ENCODE measurements around the gene SZRD1.
A peak's percentile ranks its signal among the peaks of the same experiment; 100 is the strongest.

SZRD1 gene

DNA sequence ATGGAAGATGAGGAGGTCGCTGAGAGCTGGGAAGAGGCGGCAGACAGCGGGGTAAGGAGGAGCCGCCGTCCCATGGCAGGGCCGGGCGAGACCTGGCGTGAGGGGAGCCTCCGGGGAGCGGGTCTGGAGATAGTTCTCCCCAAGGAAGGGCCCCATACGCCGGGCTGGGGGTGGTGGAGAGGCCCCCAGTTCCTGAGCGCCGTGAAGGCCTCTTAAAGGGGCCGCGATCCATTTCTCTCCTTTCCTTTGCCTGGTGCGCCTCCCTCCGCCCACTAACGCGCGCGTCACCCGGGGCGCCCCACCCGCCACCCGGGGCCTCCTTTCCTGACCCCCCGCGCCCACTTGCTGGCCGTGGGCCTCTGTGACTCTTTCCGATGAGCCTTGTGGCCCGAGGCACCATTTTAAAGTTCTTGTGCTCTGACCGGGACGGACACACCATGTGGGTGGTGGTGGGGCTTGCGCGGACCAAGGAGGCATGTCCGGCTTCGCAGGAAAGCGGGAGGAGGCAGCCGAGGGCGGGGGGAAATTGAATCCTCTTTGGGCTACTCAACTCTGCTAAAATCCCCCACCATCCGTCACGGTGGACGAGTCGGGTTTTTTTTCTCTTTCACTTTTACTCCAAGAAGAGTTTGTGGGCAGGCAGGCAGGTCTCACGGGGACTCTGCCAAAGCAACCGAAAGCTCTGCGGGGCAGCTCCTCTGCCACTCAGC is 371 bp downstream of the SZRD1 start:
- FAIRE-seq, result no peak
- DNase-seq (ENCODE audit: insufficient read length, low spot score), result no peak

DNA sequence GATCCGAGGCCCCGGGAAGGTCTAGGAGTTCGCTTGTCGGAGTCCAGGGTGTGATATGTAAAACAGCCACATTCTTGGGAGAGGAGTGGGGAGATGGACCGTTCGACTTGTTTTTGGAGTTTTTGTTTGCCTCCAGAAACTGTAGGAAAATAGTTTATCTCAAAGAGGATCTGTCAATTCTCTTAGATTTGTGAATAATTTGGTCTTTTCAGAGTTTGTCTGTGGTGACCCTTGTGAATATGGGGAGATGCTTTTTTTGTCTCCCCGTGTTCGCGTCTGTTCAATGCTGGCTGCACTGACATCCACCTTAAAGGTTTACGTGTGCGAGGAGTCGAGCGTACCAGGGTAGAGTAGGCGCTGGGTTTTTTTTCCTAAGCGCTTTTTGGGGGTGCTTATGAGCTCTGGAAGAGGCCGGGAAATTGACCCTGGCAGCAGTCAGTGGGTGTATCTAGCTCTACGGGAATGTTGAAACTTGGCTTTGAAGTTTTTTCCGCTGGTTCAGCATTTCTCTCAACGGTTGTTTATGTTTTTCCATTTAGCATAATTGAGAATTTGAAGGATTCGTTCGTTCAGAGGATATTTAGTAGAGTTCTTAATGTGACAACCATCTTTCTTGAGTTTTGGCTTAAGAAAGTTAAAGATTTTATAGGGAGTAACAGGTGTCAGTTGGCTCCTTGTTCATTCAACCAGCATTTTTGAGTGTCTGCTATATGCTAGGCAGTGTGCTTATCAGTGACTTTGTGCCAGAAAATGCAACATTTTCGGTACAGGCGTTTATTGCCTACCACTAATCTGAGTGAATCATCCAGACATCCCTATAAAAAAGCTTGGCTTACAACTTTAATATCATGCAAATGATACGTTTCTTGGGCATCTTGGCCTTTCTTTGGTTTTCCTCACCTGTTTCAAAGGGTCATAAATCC is 1.2 kb downstream of the SZRD1 start:
- DNase-seq (ENCODE audit: insufficient read length, low spot score), result no peak
- FAIRE-seq, result no peak

DNA sequence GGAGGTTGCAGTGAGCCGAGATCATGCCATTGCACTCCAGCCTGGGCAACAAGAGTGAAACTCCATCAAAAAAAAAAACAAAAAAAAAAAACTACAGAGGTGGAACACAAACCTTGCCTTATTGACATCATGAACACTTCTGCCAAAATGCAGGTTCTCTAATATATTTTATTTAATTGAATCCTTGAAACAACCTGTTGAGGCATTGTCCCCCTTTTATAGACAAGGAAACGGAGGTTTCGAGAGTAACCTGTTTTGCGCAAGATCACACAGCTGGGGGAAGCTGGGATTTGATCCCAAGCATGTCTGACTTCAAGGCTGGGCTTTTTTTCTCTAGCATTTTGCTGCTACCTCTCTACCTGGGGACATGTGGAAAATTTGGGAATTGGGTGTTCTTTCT is 2.8 kb downstream of the SZRD1 start:
- no peak for DNase-seq (ENCODE audit: insufficient read length, low spot score)
- FAIRE-seq, result no peak

DNA sequence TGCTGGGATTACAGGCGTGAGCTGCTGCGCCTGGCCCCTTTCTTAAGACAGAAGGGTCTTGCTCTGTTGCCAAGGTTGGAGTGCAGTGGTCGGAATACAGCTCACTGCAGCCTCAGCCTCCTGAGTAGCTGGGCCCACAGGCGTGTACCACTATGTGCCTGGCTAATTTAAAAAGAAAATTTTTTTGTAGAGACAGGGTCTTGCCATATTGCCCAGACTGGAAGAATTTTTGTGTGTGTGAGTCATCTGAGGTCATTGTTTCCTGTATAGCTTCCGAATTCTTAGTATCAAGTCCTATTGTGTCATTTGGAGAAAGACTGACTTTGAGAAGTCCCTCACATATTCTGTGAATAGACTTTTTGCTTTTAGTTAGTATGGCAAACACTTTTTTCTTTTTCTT is 4.7 kb downstream of the SZRD1 start:
- FAIRE-seq, result no peak
- no peak for DNase-seq (ENCODE audit: insufficient read length, low spot score)

DNA sequence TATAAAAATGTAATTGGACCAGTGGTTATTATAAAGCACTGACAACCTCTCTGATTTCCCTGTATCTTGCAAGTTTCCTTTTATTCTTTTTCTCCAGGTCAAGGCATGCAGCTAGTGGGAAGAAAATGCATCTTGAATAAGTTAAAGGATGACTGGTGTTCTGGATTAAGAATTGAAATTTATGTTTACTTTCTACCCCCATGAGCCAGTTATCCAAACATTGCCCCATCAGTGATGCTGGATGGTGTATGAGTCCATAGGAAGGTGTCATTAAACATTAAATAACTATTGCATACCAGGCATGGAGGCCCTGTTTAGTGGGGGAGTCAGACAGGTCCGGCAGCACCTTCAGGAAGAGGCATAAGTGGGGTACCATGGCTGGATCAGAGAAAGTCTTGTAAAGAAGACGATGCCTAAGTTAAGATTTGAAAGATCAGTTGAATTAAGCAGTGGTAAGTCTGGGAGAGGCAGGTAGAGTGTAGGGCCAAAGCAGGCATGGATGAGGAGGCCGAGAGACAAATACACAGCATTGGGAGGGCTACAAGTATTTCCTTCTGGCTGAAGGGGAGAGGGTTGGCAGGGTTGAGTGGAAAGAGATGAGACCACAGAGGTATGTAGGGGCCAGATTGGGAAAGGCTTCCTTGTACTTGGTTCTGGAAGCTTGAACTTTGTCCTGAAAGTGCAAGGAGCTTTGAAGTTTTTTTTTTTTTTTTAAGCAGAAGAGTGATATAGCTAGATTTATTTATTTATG is 5.7 kb downstream of the SZRD1 start:
- DNase-seq (ENCODE audit: insufficient read length, low spot score) (no peak), FAIRE-seq (no peak)

DNA sequence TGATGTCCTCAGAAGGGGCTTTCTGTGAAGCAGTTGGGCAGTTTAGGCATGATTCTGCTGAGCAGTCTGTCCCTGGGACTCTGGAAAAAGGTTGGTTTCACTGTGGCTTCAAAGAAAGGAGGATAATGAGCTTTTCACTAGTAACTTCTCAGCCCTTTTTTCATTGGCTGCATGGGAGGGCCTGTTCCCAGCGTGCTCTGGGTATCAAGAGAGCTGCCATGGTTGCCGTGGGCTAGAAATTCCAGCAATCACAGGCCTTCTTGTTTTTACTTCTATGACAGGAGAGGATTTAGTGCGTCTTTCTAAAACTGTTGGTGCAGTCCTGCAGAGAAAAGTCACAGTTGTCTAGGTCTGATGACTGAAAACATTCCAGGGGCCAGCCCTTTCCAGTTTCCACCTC is 7.2 kb downstream of the SZRD1 start:
- FAIRE-seq (no peak), DNase-seq (ENCODE audit: insufficient read length, low spot score) (no peak)

DNA sequence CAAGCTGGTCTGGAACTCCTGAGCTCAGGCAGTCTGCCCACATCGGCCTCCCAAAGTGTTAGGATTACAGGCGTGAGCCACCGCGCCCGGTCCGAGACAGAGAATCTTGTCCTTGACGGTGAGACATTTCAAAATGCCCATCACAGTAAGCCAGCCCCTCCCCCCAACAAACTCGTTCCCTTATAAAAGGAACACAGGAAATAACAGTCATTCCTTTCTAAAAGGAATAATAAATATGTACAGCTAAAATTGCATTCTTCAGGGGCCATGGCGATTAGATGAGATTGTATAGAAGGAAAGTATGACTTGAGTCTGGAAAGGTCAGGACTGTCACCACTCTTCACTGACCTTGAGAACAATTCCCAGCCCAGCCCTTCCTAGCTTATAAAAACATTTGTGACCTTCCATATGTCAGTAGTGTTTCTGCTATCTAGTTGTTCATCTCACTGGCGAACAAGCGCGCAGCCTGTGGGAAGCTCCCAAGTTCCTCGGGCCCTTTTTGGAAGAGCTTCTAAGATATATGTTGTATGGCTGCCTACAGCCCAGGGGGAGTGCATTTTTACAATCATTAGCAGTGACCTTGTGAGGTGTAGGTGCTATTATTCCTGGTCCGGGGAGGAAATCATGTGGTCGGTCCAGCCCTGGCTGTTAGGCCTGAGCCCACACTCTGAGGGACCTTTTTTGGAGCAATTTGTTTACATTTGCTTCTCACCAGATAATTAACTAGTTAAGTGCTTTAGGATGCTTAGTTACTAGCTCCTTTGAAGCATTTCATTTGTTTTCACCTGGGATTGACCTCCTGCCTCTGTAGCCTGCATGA is 8.7 kb downstream of the SZRD1 start:
- FAIRE-seq (no peak), DNase-seq (ENCODE audit: insufficient read length, low spot score) (no peak)

DNA sequence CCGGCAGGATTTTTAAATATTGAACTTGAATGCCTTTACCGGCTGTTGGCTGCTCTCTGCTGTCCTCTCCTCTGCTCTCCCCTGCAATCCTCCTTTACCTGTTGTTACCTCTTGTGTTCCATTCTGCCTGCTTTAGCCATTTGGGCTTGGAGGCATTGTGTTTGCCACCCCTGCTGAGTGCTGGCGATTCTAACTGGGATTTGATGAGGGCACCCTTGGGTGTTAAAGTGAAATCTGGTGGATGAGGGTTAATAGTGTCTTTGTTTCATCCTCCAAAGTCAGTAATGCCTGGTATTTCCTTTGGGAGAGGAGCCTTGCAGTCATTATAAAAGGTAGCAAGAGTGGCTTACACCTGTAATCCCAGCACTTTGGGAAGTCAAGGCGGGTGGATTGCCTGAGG is 9.9 kb downstream of the SZRD1 start:
- FAIRE-seq, result no peak
- no peak for DNase-seq (ENCODE audit: insufficient read length, low spot score)

DNA sequence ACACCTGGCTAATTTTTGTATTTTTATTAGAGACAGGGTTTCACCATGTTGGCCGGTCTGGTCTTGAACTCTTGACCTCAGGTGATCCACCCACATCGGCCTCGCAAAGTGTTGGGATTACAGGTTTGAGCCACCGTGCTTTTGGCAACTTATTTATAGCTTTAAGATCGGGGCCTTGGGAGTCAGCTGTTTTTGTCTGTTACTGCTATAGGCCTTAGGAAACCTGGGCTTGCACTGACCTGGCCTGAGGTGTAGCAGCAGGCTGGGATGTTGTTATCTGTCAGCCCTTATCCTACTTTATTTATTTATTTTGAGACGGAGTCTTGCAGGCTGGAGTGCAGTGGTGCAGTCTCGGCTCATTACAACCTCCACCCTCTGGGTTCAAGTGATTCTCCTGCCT is 11.4 kb downstream of the SZRD1 start:
- FAIRE-seq (no peak), DNase-seq (ENCODE audit: insufficient read length, low spot score) (no peak)

DNA sequence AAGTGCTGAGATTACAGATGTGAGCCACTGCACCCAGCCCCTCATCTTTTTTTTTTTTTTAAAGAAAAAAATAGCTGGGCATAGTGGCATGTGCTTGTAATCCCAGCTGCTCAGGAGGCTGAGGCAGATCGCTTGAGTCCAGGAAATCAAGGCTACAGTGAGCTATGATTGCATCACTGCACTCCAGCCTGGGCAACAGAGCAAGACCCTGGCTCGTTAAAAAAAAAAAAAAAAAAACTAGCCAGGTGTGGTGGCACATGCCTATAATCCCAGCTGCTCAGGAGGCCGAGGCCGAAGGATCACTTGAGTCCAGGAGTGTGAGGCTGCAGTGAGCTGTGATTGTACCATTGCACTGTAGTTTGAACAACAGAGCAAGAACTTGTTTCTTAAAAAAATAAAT is 13.8 kb downstream of the SZRD1 start:
- DNase-seq (ENCODE audit: insufficient read length, low spot score) (no peak), FAIRE-seq (no peak)

DNA sequence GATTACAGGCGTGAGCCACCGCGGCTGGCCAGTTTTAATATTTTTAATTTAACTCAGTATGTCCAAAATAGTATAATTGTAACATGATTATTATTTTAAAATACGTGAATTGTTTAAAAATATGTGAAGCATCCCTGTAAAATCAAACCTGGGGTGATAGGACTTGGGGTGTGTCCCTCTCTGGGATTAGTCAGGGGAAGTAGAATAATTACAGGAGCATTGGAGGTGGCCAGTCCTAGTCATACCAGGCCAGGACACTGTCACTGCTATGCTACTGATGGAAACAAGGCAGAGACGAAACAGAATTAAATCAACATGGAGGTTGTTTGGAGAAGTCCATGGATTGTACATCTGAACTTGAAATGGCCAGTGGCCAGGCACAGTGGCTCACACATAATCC is 16.8 kb downstream of the SZRD1 start:
- FAIRE-seq (no peak), DNase-seq (ENCODE audit: insufficient read length, low spot score) (no peak)

DNA sequence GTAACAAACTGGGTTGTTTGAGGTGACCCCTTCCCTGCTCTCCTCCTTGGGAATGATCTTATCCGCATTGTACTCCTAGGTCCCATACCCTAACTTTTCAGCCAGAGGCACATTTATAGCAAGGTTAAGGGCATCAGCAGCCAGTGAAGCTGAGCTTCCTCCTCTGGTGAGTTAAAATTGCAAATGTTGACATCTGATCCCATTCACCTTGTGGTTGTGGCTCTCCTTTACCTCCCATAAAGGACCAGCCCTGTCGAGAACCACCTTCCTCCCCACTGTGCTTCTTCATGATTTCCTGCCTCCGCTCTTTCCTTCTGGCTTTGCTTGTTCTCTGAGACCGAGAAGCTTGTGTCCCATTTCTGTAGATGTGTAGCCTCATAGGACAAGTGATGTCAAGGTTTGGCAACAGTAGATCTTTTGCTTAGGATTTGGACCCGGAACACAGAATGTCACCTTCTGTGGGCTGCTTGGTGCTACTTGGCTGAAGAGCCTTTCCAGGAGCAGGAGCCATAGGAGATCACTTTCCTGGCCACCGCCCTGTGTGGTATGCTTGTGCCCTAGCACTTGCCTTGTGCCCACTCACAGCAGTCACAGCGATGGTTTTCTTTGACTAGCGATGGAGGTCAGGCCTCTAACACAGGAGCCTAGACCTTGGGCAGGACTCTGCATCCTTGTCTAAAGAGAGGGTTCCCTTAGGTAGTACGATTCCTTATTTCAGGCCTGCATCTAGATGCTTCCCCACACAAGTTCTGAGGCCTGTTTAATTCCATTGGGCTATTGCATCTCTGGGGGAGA is 18.8 kb downstream of the SZRD1 start:
- no peak for DNase-seq (ENCODE audit: insufficient read length, low spot score)
- no peak for FAIRE-seq

DNA sequence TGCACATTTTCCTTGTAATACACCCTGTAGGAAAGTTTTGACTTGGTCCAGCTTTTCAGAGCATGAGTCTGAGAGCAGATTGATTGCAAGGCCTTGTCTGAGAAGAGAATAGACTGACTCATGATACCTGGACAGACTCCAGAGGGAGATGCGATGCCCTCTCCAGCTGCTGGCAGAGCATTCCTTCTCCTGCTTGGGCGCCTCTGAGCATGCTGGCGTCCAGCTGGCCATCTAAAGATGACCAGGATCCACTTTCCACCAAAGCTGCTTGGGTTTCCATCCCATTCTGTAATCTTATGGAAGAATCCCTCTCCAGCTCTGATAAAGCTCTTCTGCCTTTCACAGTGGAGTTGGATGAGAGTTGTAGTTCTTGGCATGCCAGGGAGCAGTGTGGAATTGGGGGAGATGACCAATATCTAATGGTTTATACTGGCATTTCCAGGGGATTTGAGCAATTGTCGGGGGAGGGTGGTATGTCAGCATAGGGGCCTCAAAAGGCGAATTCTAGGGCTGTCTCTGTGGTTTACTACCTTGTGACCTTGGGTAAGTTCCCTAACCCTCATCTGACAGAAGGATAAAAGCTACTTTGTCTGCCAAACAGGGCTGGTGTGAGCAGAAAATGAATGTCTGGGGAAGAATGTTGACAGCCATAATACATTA is 19.5 kb downstream of the SZRD1 start:
- FAIRE-seq (no peak), DNase-seq (ENCODE audit: insufficient read length, low spot score) (peak; percentile 70)

DNA sequence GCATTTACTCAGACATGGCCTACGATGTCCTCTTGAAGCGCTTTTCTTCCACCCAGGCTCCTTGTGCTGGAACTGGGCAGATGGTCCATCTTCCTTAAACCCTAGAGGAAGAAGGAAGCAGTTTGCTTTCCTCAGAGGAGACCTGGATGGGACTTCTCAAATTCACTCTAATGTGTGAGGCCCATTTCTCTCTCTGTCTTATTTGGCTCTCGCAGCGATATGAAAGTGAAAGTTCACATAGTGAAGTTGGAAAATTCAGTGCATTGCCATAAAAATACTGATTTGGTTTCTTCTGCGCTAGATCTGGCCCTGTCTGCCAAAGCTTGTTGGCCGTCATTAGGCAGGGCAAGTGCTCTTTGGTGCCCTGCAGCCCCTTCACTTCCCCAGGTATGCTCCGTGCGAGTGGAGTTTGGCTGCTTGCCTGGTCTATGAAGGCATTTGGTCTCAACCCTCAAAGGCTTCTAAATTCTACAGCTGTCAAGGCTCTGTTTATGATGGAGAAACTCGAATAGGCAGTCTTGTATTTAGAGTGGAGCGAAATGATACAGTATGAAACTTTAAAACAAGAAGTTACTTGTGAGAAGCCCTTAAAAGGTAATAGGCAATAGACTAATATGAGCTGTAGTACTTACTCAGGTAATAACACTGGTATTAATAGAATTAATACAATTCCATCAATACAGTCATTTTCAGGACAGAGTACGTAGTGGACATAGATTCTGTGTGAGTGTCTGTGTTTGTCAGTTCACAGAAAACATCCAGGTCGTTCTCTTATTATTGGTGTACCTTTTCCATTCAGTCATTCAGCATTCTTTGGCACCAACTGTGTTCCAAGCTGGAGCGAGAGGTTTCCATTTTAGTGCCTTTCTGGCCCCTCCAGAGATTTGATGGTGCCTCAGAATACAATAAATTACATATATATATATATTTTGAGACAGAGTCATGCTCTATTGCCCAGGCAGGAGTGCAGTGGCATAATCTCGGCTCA is 20.5 kb downstream of the SZRD1 start:
- DNase-seq (ENCODE audit: insufficient read length, low spot score) (no peak), FAIRE-seq (no peak)

DNA sequence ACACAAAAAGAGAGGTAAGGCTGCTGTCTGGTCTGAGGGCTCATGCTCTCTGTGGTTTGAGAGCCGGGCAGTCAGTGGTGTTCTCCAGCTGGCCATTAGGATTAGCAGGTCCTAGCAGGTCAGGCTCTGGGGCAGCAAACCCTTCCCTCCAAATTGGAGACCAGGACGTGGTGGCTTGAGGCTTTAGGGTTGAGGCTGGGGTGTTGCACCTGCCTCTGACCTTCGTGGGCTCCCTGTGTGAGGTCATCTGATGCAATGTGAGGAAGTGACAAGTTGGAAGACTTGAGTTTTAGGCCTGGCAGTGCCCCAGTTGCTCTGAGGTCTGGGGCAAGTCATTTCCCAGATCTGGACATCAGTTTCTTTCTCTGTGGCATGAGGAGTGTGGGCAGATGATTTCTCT is 24.4 kb downstream of the SZRD1 start:
- FAIRE-seq, result no peak
- no peak for DNase-seq (ENCODE audit: insufficient read length, low spot score)

DNA sequence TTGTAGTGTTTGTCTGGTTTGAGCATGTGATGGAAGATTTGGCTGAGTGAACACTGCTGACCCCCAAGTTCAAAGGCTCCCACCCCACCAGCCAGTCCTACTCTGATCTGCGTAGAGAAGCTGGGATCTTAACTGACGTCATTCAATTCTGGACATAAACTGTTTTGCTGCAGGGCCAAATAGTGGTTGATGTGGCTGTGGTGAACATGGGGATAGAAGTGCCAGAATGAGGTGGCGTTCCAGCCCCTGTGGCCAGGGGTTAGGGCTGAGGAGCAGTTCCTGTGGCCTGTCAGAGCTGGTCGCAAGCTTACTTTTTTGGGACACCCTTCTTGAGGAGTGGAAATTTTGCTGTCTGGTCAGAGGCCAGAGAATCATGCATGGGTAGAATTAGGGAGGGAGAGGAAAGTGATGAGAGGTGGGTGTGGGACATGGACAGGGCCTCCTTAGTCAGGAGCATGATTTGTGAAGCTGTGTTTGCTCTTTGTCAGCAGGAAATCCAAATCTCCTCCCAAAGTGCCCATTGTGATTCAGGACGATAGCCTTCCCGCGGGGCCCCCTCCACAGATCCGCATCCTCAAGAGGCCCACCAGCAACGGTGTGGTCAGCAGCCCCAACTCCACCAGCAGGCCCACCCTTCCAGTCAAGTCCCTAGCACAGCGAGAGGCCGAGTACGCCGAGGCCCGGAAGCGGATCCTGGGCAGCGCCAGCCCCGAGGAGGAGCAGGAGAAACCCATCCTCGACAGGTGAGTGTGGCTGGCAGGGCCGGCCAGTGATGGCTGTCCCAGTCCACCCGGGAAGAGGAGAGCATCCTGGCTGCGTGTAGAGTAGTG is 25.9 kb downstream of the SZRD1 start:
- FAIRE-seq (no peak), DNase-seq (ENCODE audit: insufficient read length, low spot score) (no peak)
